Panc1 (cell line): ENCODE results near the gene PSMA7. TPM values are rescaled to one million over a fixed set of nuclear protein-coding genes. Genes with fewer than 3 reads are reported as not detected.

Source experiments
- ATAC-seq: fragments of 200-7000 bp; cut with Tn5 transposase; 2 replicates; pipeline ENCODE4 v1.9.1; 2020; ENCODE audit warnings: mild to moderate bottlenecking, moderate library complexity
- BruUV-seq: library from RNA; stranded (reverse); fragments of 400-500 nt; replicated peaks from 2 replicates; lab custom pipeline; 2021; lab: Mats Ljungman, UMichigan
- CTCF ChIA-PET: fragments of 300-600 bp; sonication (Branson Sonifier 250); formaldehyde crosslinking; loops from one replicate; lab custom pipeline; 2022; ENCODE audit warnings: antibody characterized with exemption; lab: Charles Lee
- POLR2A ChIA-PET: fragments of 300-600 bp; sonication (Branson Sonifier 250); formaldehyde crosslinking; loops from one replicate; lab custom pipeline; 2022; ENCODE audit warnings: antibody characterized with exemption; lab: Charles Lee
- DNase-seq: peaks from one replicate; pipeline ENCODE4 v3.0.0-alpha.2; 2010; ENCODE audit warnings: low read depth, low spot score
- H3K27ac ChIP-seq: 2 replicates; pipeline ENCODE4 v1.5.1; 2011; ENCODE audit warnings: mild to moderate bottlenecking, low read length, inconsistent platforms
- H3K27me3 ChIP-seq: fragments of 200-500 bp; sonication (Bioruptor generic); 2 replicates; pipeline ENCODE4 v1.6.0; 2014; ENCODE audit warnings: low read length, inconsistent platforms; ENCODE audit not compliant: control insufficient read depth, insufficient read depth
- H3K36me3 ChIP-seq: fragments of 200-500 bp; sonication (Bioruptor generic); 2 replicates; pipeline ENCODE4 v1.5.1; 2014; ENCODE audit warnings: inconsistent platforms, mild to moderate bottlenecking, low read length, moderate library complexity; ENCODE audit not compliant: control insufficient read depth, insufficient read depth
- H3K4me1 ChIP-seq: 2 replicates; pipeline ENCODE4 v1.5.1; 2011; ENCODE audit warnings: inconsistent platforms, mild to moderate bottlenecking, low read length, moderate library complexity; ENCODE audit not compliant: control insufficient read depth, insufficient read depth
- H3K4me3 ChIP-seq, 2 experiments: 2 replicates each; pipeline ENCODE4 v1.5.1; 2011 to 2012; ENCODE audit warnings: low read depth in 2 of 2, low read length in 2 of 2, mild to moderate bottlenecking in 2 of 2, inconsistent platforms in 1 of 2, moderate library complexity in 1 of 2
- H3K9me3 ChIP-seq: fragments of 200-500 bp; sonication (Bioruptor generic); 2 replicates; pipeline ENCODE4 v1.5.1; 2014; ENCODE audit warnings: low read depth, mild to moderate bottlenecking, inconsistent platforms, low read length, moderate library complexity; ENCODE audit not compliant: control insufficient read depth, insufficient read depth
- CTCF ChIP-seq: fragments of 450-650 bp; IDR thresholded peaks from 2 replicates; pipeline ENCODE4 v1.5.1; 2017; ENCODE audit warnings: mild to moderate bottlenecking
- POLR2AphosphoS5 ChIP-seq: IDR thresholded peaks from 2 replicates; pipeline ENCODE4 v1.6.1; 2012; ENCODE audit warnings: mild to moderate bottlenecking, low read depth, low read length, moderate library complexity
- REST ChIP-seq, 2 experiments: IDR thresholded peaks; 2 replicates each; pipeline ENCODE4 v1.6.1; 2011 to 2012; ENCODE audit warnings: low read depth in 2 of 2, control low read depth in 1 of 2, low read length in 1 of 2, mild to moderate bottlenecking in 1 of 2, moderate library complexity in 1 of 2; ENCODE audit not compliant: insufficient read depth in 1 of 2
- SIN3A ChIP-seq: IDR thresholded peaks from 2 replicates; pipeline ENCODE4 v1.6.1; 2012; ENCODE audit warnings: low read depth, mild to moderate bottlenecking, low read length, moderate library complexity, borderline replicate concordance; ENCODE audit not compliant: insufficient read depth
- TCF7L2 ChIP-seq: IDR thresholded peaks from 2 replicates; pipeline ENCODE4 v1.6.1; 2011; ENCODE audit warnings: mild to moderate bottlenecking, low read depth, low read length, inconsistent platforms
- in situ Hi-C: cut with HindIII; loops from 2 replicates; pipeline ENCODE4 v1.10.0; 2016; ENCODE audit warnings: low sequenced_read_pairs, low pct_unique_long_range_greater_than_20kb
- intact Hi-C: fragments of 100-400 bp; cut with micrococcal nuclease; formaldehyde crosslinking; loops from one replicate; pipeline ENCODE4 v1.10.0; 2022; ENCODE audit not compliant: unreplicated experiment
- total RNA-seq: library from RNA; stranded (reverse); gene quantifications from one replicate; pipeline ENCODE4 v1.2.1, GENCODE V29; 2021; ENCODE audit not compliant: unreplicated experiment

Gene PSMA7
- total RNA-seq, 1 experiment from 2014 or later: 402 TPM

GRCh38 chr20:62137092-62137384 is 6.2 kb downstream of the PSMA7 start:
- BruUV-seq: no TSS peak
- H3K27me3 ChIP-seq: no peaks in the 10 kb centered on the region
- no peak for ATAC-seq
- no peak overlapping the region for H3K4me3 ChIP-seq
- in situ Hi-C loops: no loop called here
- no peak for DNase-seq
- CTCF ChIA-PET: no interaction called here
- no peaks in the 10 kb centered on the region for H3K9me3 ChIP-seq
- H3K27ac ChIP-seq: no peak overlapping the region
- TF ChIP-seq REST (IDR thresholded peaks at IDR 0.05; ENCODE audit: insufficient read depth in 1 of 2, low read depth in 2 of 2, low read length in 1 of 2) (no peak), SIN3A (no peak), TCF7L2 (no peak), POLR2AphosphoS5 (no peak; the same call in 1 of the 2 replicates), CTCF (no peak; the same call in none of the 2 replicates)
- H3K36me3 ChIP-seq: peaks cover 43% of the 10 kb centered on the region
- intact Hi-C loops: loop anchor here (2.0 to 5.0 kb wide), 2 partner anchors 70 to 126 kb away; partner anchors contain the start of gene TAF4
- peaks cover 12% of the 10 kb centered on the region; the same call in 1 of the 2 replicates for H3K4me1 ChIP-seq
- POLR2A ChIA-PET: no interaction called here

GRCh38 chr20:62136283-62137091 is 6.7 kb downstream of the PSMA7 start:
- intact Hi-C loops (loop anchor here (2.0 to 5.0 kb wide), 2 partner anchors 69 to 126 kb away; partner anchors contain the start of gene TAF4), in situ Hi-C loops (no loop called here)
- TF ChIP-seq POLR2AphosphoS5 (no peak; the same call in 1 of the 2 replicates), TCF7L2 (no peak), REST (IDR thresholded peaks at IDR 0.05; ENCODE audit: insufficient read depth in 1 of 2, low read depth in 2 of 2, low read length in 1 of 2) (no peak), CTCF (peak; percentile 95), SIN3A (no peak)
- Histone ChIP-seq H3K27me3 (no peaks in the 10 kb centered on the region), H3K27ac (no peak overlapping the region), H3K36me3 (peaks cover 43% of the 10 kb centered on the region), H3K9me3 (no peaks in the 10 kb centered on the region), H3K4me3 (no peak overlapping the region), H3K4me1 (peaks cover 7% of the 10 kb centered on the region; the same call in 1 of the 2 replicates)
- ChIA-PET CTCF (interaction anchor here (0.7 to 1.3 kb wide), 3 partner anchors 9 to 125 kb away, joined by 3 to 7 read pairs (median 3); no protein-coding TSS in a partner anchor), POLR2A (no interaction called here)
- BruUV-seq: no TSS peak
- DNase-seq (no peak), ATAC-seq (peak; percentile 74)
